ENCODE results near the gene RNF166.

The RNF166 gene

DNA sequence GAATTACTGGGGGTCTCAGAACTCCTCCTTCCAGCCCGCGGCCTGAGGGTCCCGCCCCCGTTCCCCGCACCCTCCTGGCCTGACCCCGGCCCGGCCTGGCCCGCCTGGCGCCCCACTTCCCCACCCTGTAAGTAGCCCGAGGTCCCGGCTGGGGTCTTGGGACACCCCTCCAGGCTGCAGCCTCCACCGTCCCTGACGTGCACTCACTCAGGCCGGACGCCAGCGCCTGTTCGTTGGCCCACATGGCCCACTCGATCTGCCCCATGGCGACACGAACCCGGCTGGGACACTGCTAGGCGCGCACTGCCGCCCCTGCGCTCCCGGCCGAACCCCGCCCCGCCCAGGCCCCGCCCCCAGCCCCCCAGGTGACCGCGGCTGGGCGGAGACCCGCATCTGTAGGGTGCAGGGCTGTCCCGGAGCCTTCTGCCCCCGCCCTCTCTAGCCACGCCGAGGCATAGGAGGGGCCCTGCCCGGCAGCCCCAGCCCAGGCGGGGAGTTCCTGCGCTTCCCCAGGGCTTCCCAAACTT is 55.4 kb downstream of the RNF166 start, which contains the start of gene CYBA:
CYBA (minus strand) TSS at position 305 of the 527 bp plus-strand sequence; CDS start at position 265, 40 bp downstream.
- DNase-seq, result no peak

DNA sequence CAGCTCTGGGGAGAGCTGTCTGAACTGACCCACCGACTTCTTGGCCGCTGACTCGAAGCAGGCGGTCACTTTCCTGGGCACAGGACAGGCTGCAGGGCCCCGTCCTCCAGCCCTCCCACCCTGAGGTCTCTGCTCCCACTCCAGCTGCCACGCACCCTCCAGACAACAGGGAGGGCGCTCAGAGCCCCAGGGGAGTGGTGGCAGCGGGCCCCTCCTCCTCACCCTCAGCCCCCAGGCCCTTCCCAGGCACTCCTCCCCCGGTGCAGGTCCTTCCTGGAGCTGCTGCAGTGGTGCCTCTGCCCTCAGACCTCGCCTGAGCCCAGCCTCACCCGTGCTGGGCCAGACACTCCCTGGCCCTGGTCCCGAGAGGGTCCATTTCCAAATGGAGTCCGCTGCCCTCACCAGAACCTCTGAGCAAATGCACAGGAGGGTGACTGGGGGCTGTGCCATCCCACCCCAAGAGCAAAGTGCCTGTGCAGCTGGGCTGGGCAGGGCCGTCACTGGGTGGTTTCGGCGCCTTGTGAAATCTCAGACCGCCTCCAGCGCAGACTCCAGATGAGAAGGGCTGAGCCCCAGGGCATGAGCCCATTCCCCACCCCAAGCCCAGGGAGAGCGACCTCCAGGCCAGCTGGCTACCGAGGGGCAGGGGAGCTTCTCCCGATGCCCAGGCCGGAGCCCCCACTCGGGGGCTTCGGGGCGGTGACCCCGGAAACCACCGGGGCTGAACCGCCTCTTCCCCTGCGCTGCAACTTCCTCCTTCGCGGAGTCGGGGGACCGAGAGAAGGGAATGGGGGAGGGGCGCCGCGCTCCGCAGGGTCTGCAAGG is 56.1 kb downstream of the RNF166 start:
- DNase-seq, result no peak

DNA sequence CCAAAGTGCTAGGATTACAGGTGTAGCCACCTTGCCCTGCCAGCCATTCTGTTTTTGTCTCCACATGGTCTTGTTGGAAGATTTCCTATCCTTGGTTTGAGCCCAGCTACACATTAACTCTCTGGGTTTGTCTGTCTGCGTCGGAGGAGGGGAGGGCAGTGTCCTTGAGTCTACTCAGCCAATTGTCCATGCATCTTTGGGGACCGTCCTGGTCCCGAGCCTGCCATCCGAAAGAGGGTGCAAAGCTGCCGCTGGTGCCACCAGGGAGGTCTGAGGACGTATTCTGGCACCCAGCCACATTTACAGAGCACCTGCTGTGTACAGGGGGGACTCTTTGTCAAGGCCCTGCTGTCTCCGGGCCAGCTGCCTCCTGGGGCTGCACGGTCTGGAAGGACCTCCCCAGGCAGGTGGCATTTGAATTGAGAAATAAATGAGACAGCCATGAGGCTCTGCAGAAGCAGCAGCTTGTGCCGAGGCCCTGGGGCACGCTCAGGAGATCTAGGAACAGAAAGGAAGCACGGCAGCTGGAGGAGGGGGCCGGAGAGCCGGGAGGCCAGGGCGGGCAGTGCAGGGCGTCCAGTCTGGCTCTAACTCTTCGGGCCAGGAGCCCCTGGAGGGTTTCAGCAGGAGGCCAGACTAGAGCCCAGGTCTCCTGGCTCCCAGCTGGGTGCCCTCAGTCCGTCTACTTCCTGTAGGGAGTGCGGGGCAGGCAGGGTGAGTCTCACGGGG is 56.8 kb downstream of the RNF166 start:
- no peak for DNase-seq

DNA sequence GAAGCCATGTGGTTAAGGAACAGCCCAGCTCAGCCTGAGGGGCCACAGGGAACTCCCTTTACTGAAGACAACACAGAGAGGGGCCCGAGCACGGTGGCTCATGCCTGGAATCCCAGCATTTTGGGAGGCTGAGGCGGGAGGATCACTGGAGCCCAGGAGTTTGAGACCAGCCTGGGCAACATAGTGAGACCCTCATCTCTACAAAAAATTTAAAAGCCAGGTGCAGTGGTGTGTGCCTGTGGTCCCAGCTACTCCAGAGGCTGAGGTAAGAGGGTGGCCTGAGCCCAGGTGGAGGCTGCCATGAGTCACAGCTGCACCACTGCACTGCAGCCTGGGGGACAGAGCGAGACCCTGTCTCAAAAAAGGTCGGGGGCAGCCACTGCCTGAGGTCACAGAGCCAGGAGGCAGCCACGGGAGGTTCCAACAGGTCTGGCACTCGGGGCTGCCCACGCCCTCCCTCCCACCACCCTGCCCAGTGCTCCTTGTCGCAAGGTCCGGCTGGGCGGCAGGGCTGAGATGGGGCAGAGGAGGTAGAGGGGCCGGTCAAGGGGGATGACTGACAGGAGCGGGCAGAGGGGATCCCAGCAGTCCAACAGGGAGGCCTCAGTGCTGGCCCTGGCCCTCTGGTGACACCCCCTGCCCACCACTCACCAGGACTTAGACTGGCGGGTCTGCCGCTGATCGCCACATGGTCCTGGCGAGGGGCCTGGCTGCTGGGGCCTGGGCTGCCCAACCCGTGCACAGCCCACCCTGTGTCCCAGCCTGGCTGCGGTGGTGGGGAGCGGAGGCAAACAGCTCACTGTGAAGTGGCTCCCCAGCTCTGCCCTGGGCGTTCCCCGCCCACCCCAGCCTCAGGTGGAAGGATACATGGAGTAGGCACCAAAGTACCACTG is 58.8 kb downstream of the RNF166 start:
- DNase-seq, result no peak
